ENCODE data around the gene CNGA3.

Gene CNGA3

DNA sequence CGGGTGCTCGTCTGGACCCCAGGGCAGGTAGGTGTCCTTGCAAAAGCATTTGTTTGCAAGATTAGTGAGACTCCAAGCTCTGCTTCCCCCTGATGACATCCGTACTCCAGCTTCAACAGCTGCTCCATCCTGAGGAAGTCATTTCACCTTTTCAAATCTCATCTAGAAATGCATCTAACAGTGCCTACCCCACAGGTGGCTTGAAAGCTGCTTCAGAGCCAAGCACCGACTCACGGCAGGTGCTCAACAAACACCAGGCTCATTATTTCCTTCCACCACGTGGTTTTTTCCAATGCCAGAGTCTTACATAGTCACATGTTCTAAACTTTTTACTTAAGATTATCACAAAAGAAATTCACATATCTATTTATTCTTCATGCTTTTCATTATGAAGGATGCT lies 31.9 kb downstream of the CNGA3 start:
- H3K4me3 ChIP-seq (ENCODE audit: low read length) = no peak overlapping the region
- peaks cover 10% of the 10 kb centered on the region; the same call in 1 of the 2 replicates for H3K4me1 ChIP-seq (ENCODE audit: insufficient read depth, low read length)
- H3K9ac ChIP-seq (ENCODE audit: low read depth, low read length) = no peak overlapping the region
- H3K36me3 ChIP-seq (ENCODE audit: insufficient read depth, low read length) = no peaks in the 10 kb centered on the region
- H3K9me3 ChIP-seq (ENCODE audit: insufficient read depth, low read depth, low read length) = no peaks in the 10 kb centered on the region
- no peak overlapping the region for H3K27ac ChIP-seq (ENCODE audit: low read depth, low read length)
- 80% methylated on average over 6 of the region's 6 CpGs for WGBS
- H3K27me3 ChIP-seq (ENCODE audit: insufficient read depth, low read length) = no peaks in the 10 kb centered on the region

DNA sequence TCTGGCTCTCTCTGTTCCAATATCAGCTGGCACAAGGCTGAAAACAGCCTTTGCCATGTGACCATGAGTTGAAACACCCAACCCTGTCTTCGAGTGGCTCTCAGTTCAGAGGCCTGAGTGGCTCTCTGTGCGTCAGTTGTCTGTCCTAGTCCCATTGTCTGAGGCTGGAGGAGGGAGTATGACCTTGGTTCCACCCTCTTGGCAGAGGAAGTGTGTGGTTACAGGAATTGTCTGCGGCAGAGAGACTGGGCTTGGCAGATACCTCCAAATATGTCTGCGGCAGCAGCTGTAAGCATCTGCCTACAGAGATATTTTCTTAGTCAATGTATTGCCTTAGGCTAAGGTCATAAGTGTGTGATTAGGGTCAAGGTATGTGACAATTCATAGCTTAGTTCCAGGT lies 32.6 kb downstream of the CNGA3 start:
- no peaks in the 10 kb centered on the region for H3K9me3 ChIP-seq (ENCODE audit: insufficient read depth, low read depth, low read length)

DNA sequence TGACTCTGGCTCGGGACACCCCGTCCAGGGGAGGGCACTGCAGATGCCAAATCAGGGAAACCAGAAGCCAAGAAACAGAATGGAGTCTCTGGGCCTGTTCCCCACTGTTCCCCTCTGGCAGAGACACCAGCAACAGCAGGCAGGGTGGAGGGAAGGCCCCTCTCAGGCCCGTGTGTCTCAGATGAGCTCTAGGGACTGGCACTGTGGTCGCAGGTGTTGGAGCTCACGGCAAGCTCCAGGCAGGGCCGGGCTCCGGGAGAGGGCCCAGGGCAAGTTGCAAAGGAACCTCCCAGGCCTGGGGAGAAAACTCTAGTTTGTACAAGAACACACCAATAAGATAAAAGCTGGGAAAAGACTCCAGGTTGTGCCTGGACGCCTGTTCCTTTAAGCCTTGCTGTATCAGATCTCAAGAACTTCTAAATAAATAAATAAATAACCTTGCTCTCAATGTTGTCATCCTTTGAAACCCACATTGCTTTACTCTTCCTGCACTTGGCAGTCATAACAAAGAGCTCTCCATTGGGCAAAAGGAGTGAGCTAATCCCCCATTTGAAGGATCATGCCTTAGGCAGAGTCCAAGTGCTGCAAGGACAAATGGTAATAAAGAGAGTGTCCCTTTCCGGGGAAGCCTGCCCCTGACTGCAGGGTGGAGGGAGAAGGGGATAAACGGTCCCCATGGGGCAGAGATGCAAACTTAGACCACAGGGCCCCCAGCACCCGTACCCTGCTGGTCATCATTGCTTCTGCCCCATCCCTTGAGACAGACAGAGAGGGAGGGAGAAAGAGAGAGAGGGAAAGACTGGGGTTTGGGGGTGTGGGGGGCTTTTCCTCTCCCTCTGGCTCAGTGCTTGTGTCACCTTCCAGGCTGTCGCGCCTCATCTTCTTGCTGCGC lies 33.3 kb downstream of the CNGA3 start:
- Histone ChIP-seq H3K4me3 (ENCODE audit: low read length) (no peak overlapping the region), H3K27me3 (ENCODE audit: insufficient read depth, low read length) (no peaks in the 10 kb centered on the region), H3K27ac (ENCODE audit: low read depth, low read length) (no peak overlapping the region), H3K4me1 (ENCODE audit: insufficient read depth, low read length) (peaks cover 10% of the 10 kb centered on the region; the same call in 1 of the 2 replicates), H3K9ac (ENCODE audit: low read depth, low read length) (no peak overlapping the region), H3K9me3 (ENCODE audit: insufficient read depth, low read depth, low read length) (no peaks in the 10 kb centered on the region), H3K36me3 (ENCODE audit: insufficient read depth, low read length) (no peaks in the 10 kb centered on the region)
- WGBS = 83% methylated on average over 14 of the region's 14 CpGs

More for the DNA sequence above, 32.6 kb downstream of the CNGA3 start:
- no peak overlapping the region for H3K27ac ChIP-seq (ENCODE audit: low read depth, low read length)
- H3K4me1 ChIP-seq (ENCODE audit: insufficient read depth, low read length) = peaks cover 10% of the 10 kb centered on the region; the same call in 1 of the 2 replicates
- H3K4me3 ChIP-seq (ENCODE audit: low read length) = no peak overlapping the region
- no peak overlapping the region for H3K9ac ChIP-seq (ENCODE audit: low read depth, low read length)
- H3K27me3 ChIP-seq (ENCODE audit: insufficient read depth, low read length) = no peaks in the 10 kb centered on the region
- WGBS = 89% methylated on average over 4 of the region's 4 CpGs
- no peaks in the 10 kb centered on the region for H3K36me3 ChIP-seq (ENCODE audit: insufficient read depth, low read length)

DNA sequence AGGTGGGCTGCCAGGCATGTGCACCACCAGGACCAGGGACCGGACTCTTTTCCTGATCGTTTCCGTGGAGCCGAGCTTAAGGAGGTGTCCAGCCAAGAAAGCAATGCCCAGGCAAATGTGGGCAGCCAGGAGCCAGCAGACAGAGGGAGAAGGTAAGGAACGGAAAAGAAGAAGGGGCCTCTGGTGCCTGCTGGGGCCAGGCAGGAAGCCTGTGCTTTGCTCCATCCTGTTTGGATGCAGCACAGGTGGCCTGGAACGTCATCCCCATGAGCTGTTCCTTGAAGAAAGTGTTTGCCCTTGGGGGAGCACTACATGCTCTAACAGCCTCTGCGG lies 33.9 kb downstream of the CNGA3 start:
- Histone ChIP-seq H3K4me1 (ENCODE audit: insufficient read depth, low read length) (peaks cover 6% of the 10 kb centered on the region; the same call in 1 of the 2 replicates), H3K27me3 (ENCODE audit: insufficient read depth, low read length) (no peaks in the 10 kb centered on the region), H3K9me3 (ENCODE audit: insufficient read depth, low read depth, low read length) (no peaks in the 10 kb centered on the region), H3K9ac (ENCODE audit: low read depth, low read length) (no peak overlapping the region), H3K27ac (ENCODE audit: low read depth, low read length) (no peak overlapping the region), H3K4me3 (ENCODE audit: low read length) (no peak overlapping the region), H3K36me3 (ENCODE audit: insufficient read depth, low read length) (no peaks in the 10 kb centered on the region)
- 93% methylated on average over 7 of the region's 7 CpGs for WGBS

DNA sequence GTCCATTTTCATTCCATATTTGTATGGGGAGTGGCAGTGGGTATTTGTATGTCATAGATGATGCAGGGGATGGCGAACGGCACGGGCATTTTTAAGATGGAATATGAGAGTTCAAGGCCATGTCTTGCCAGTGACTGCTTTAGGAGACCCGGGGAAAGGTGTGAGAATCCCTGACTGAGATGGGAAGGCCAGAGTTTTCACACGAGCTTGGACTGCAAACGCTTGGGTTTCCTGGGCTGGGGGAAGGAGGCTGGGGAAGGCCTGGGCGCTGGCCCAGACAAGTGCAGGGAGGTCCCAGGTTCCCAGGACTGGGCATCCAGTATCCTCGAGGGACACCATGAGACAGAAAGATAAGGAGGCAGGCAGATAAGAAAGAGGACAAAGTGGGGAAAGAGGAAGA lies 35.2 kb downstream of the CNGA3 start:
- Histone ChIP-seq H3K27ac (ENCODE audit: low read depth, low read length) (no peak overlapping the region), H3K4me3 (ENCODE audit: low read length) (no peak overlapping the region), H3K4me1 (ENCODE audit: insufficient read depth, low read length) (peaks cover 6% of the 10 kb centered on the region; the same call in 1 of the 2 replicates), H3K9ac (ENCODE audit: low read depth, low read length) (no peak overlapping the region), H3K9me3 (ENCODE audit: insufficient read depth, low read depth, low read length) (no peaks in the 10 kb centered on the region), H3K36me3 (ENCODE audit: insufficient read depth, low read length) (no peaks in the 10 kb centered on the region), H3K27me3 (ENCODE audit: insufficient read depth, low read length) (no peaks in the 10 kb centered on the region)
- WGBS = 86% methylated on average over 8 of the region's 8 CpGs

DNA sequence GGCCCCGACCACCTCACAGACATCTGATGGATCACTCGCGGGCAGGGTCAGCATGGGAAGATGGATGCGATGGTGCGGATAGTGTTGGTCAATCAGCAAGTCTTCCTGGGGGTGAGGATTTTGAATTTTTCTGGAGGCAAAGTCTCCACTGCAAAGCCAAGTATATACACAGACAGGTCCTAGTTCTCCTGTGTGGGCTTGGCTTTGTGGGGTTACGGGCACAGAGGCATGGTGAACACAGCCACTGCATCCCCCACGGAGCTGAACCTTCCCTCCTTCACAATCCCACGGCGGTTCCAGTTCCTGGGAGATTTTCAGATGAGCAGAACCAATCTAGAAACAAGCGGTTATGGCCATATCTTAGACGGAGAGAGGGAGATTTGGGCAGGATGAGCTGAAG lies 35.8 kb downstream of the CNGA3 start:
- WGBS = 98% methylated on average over 11 of the region's 11 CpGs

DNA sequence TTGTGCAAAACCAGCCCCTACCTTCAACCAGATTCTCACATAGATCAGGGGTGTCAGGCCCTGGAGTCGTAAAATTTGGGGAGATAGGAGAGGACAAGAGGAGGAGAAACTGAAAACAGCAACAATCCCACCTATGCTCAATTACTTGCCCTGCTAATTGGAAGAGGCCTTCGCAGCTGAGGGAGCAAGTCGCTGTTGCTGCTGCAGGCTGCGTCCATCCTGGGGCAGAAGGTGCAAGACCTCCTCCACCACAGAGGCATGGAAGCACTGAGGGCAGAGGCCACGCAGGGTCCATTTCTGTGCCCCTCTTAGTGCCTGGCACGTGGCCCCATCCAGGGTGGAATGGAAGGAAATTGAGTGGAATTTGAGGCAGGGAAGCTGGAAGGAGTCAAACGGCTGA lies 36.5 kb downstream of the CNGA3 start:
- Histone ChIP-seq H3K36me3 (ENCODE audit: insufficient read depth, low read length) (no peaks in the 10 kb centered on the region), H3K27me3 (ENCODE audit: insufficient read depth, low read length) (no peaks in the 10 kb centered on the region), H3K27ac (ENCODE audit: low read depth, low read length) (no peak overlapping the region), H3K9me3 (ENCODE audit: insufficient read depth, low read depth, low read length) (no peaks in the 10 kb centered on the region), H3K4me3 (ENCODE audit: low read length) (no peak overlapping the region), H3K4me1 (ENCODE audit: insufficient read depth, low read length) (peaks cover 6% of the 10 kb centered on the region; the same call in 1 of the 2 replicates), H3K9ac (ENCODE audit: low read depth, low read length) (no peak overlapping the region)
- 55% methylated on average over 6 of the region's 7 CpGs for WGBS

More for the DNA sequence above, 35.8 kb downstream of the CNGA3 start:
- H3K9me3 ChIP-seq (ENCODE audit: insufficient read depth, low read depth, low read length) = no peaks in the 10 kb centered on the region
- H3K27ac ChIP-seq (ENCODE audit: low read depth, low read length) = no peak overlapping the region
- no peak overlapping the region for H3K4me3 ChIP-seq (ENCODE audit: low read length)
- no peaks in the 10 kb centered on the region for H3K36me3 ChIP-seq (ENCODE audit: insufficient read depth, low read length)
- H3K9ac ChIP-seq (ENCODE audit: low read depth, low read length) = no peak overlapping the region
- peaks cover 6% of the 10 kb centered on the region; the same call in 1 of the 2 replicates for H3K4me1 ChIP-seq (ENCODE audit: insufficient read depth, low read length)
- H3K27me3 ChIP-seq (ENCODE audit: insufficient read depth, low read length) = no peaks in the 10 kb centered on the region

DNA sequence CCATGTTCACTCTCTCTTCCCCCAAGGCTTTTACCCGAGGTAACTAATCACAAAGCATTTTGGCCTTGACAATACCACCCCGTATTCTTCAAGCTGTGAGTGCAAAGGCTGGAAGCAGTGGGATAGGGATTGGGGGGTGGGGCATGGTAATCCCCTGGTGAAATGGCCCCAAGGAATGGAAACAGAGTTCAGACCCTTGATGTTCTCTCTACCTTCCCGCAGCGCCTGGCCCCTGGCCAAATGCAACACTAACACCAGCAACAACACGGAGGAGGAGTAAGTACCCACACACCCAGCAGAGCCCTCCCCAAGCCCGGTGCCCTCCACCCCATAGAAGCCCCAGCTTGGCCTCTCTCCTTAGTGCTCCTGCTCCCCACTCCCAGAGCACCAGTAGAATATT lies 36.9 kb downstream of the CNGA3 start:
- Histone ChIP-seq H3K9me3 (ENCODE audit: insufficient read depth, low read depth, low read length) (no peaks in the 10 kb centered on the region), H3K4me1 (ENCODE audit: insufficient read depth, low read length) (peaks cover 6% of the 10 kb centered on the region; the same call in 1 of the 2 replicates), H3K27ac (ENCODE audit: low read depth, low read length) (no peak overlapping the region), H3K36me3 (ENCODE audit: insufficient read depth, low read length) (no peaks in the 10 kb centered on the region), H3K9ac (ENCODE audit: low read depth, low read length) (no peak overlapping the region), H3K4me3 (ENCODE audit: low read length) (no peak overlapping the region), H3K27me3 (ENCODE audit: insufficient read depth, low read length) (no peaks in the 10 kb centered on the region)
- 25% methylated on average over 6 of the region's 6 CpGs for WGBS

DNA sequence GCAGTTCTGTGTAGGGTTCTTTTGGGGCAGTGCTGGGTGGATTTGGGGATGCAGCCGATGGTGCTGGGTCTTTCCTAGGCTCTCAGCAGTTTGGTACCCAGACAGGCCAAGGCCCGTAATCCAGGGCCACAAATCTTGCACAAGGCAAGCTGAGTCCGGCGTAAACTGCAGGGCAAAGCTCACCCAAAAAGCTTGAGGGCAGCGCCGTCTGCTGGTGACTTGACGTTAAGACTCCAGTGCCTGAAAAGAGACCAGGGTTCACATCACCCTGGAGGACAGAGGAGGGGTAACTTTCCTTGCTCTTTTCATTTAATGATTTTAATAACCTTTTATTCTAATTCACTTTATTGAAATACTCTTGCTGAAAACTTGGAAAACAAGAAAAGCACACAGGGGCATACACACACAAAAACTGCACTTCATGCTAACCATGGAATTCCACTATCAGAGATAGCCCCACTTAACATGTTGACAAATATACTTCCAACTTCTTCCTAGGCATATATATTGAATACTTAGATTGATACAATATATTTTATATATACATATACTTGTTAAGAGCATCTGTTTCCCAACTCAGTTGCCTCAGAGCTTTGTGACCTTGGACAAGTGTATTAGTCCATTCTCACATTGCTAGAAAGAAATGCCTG lies 38.9 kb downstream of the CNGA3 start:
- WGBS = 17% methylated on average over 7 of the region's 7 CpGs
- H3K27me3 ChIP-seq (ENCODE audit: insufficient read depth, low read length) = no peaks in the 10 kb centered on the region
- H3K36me3 ChIP-seq (ENCODE audit: insufficient read depth, low read length) = no peaks in the 10 kb centered on the region

DNA sequence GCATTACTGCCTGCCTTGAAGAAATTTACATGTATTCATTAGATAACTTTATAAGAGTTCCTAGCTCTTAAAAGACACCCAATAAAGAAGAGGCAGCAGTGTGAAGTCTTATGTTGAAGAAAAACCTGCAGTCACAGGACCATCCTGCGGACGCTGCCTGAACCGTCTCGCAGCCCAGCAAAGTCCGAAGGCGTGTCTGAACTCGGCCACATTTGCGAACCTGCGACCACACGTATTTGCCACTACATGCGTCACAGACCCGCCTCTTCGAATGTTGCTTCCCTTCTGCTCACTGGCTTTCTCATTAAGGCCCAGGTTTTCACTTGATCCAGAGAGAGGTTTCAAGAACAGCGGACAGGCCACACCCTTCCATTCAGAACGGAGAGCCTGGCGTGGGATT lies 41.2 kb downstream of the CNGA3 start:
- no peaks in the 10 kb centered on the region for H3K27me3 ChIP-seq (ENCODE audit: insufficient read depth, low read length)
- no peak overlapping the region for H3K9ac ChIP-seq (ENCODE audit: low read depth, low read length)

More for the DNA sequence above, 38.9 kb downstream of the CNGA3 start:
- H3K9ac ChIP-seq (ENCODE audit: low read depth, low read length) = no peak overlapping the region
- no peaks in the 10 kb centered on the region for H3K9me3 ChIP-seq (ENCODE audit: insufficient read depth, low read depth, low read length)
- no peak overlapping the region for H3K27ac ChIP-seq (ENCODE audit: low read depth, low read length)
- H3K4me1 ChIP-seq (ENCODE audit: insufficient read depth, low read length) = peaks cover 6% of the 10 kb centered on the region; the same call in 1 of the 2 replicates
- no peak overlapping the region for H3K4me3 ChIP-seq (ENCODE audit: low read length)

DNA sequence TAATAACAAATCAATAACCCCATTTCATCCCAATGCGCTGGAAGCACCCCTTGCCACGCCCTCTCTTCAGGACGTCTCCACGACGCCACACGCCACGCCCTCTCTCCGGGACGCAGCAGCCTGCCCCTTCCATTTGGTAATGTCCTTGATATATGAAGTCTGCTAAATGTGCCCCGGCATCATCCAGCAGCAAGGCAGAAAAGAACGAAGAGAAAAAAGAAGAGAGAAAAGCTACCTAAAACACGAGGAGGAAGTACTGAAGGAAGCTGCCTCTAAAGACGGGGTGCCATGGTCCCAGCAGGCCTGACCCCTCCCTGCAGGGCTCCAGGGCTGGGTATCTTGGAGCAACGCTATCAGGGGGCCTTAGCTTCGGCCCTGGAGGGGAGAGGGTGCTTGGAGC lies 41.8 kb downstream of the CNGA3 start:
- no peaks in the 10 kb centered on the region for H3K9me3 ChIP-seq (ENCODE audit: insufficient read depth, low read depth, low read length)
- peaks cover under 1% of the 10 kb centered on the region; the same call in 1 of the 2 replicates for H3K4me1 ChIP-seq (ENCODE audit: insufficient read depth, low read length)
- no peaks in the 10 kb centered on the region for H3K36me3 ChIP-seq (ENCODE audit: insufficient read depth, low read length)
- no peak overlapping the region for H3K4me3 ChIP-seq (ENCODE audit: low read length)
- H3K27me3 ChIP-seq (ENCODE audit: insufficient read depth, low read length) = no peaks in the 10 kb centered on the region
- no peak overlapping the region for H3K9ac ChIP-seq (ENCODE audit: low read depth, low read length)
- no peak overlapping the region for H3K27ac ChIP-seq (ENCODE audit: low read depth, low read length)
- WGBS = 94% methylated on average over 15 of the region's 15 CpGs

More for the DNA sequence above, 41.2 kb downstream of the CNGA3 start:
- H3K27ac ChIP-seq (ENCODE audit: low read depth, low read length) = no peak overlapping the region
- H3K36me3 ChIP-seq (ENCODE audit: insufficient read depth, low read length) = no peaks in the 10 kb centered on the region
- no peaks in the 10 kb centered on the region for H3K9me3 ChIP-seq (ENCODE audit: insufficient read depth, low read depth, low read length)
- H3K4me1 ChIP-seq (ENCODE audit: insufficient read depth, low read length) = peaks cover 6% of the 10 kb centered on the region; the same call in 1 of the 2 replicates
- H3K4me3 ChIP-seq (ENCODE audit: low read length) = no peak overlapping the region
- WGBS = 95% methylated on average over 16 of the region's 16 CpGs
